HG02642 (cell line): ENCODE measurements around the gene MAP3K7CL.

Source experiments
- ATAC-seq: cut with Tn5 transposase; IDR thresholded peaks from one replicate; pipeline ENCODE4 v1.9.1; 2021; ENCODE audit warnings: mild to moderate bottlenecking; ENCODE audit not compliant: unreplicated experiment, poor library complexity

Gene MAP3K7CL

DNA sequence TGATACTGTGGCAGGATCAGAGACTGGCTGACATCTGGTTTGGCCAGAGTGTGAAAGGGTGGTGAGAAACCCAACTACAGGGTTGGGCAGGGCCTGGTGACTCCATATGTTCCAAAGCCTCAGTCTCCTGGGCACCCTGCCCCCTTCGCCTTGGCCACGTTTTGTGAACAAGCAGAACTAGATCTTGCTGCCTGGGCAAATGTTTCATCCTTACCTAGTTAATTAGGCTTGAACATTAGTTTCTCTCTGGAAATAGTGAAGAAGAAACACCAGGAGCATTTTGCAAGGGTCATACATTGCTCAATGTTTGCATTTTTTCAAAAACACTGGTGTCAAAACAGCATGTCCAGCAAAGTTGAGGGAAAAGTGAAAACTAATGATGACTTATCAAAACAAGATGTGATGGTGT is 60.5 kb downstream of the MAP3K7CL start:
- no peak for ATAC-seq

GRCh38 chr21:29193072-29193471 is 62.6 kb downstream of the MAP3K7CL start:
- no peak for ATAC-seq

DNA sequence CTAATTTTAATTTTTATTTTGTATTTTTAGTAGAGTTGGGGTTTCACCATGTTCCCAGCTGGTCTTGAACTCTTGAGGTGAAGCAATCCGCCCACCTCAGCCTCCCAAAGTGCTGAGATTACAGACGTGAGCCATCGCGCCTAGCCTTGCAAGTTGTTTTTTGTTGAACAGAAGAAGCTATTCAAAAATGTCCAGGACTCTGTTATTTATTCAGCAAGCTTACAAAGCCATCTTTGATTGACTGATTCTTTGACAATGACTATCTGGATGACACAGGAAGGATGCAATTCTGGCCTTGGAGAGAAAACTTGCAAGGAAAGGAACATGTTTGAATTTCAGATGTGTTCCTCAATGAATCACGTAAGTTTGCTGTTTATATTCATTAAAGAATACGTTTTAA is 63.5 kb downstream of the MAP3K7CL start:
- no peak for ATAC-seq

- no peak for ATAC-seq
Observed at GRCh38 chr21:29194342-29194741, 63.9 kb downstream of the MAP3K7CL start.

DNA sequence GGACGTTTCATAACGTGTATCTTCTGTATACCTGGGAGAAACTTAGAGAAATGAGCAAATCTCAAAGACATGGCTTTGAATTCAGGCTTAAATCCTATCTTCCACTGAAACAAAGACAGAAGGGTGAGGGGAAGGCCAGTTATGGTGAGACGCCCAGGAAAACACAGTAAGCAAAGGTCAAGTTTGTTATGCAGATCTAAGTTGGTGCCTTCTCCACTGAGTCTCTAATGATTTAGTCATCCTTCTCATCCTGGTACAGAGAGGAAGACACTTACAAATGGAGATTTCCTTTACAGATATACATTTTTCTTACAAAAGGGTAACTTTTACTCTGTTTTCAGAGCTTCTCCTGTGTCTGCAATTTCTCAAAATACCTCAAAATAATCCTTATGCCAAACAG is 64.4 kb downstream of the MAP3K7CL start:
- ATAC-seq = no peak

DNA sequence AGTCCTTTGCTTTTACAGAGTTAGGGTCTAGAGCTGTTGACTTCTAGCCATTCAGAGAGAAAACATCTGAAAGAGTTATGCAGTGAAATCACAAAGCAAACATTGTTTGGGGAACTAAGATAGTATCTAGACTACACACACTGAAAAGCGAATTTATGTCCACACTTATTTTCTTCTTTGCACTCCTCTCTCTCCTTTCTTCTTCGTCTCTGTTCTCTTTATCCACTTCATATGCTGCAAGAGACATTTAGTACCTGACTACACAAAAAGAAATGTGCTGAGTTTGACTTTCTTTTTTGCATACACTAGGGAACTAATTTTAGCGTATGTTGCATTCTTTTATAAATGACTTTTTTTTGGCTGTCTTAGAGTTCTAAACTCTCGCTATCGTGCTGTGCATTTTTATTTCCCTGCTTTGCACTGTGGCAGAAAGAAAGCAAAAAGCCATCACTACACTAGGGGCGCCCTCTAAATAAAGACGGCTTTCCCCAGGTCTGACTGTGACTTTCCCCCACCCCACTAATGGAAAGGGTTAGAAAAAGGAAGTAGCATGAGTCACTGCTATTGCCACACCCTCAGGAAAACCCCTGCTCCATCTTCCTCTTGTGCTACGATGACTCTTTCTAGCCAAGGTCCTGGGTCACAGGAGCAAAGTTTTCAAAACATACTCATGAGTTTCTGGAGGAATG is 65.7 kb downstream of the MAP3K7CL start:
- ATAC-seq = peak; percentile 98

DNA sequence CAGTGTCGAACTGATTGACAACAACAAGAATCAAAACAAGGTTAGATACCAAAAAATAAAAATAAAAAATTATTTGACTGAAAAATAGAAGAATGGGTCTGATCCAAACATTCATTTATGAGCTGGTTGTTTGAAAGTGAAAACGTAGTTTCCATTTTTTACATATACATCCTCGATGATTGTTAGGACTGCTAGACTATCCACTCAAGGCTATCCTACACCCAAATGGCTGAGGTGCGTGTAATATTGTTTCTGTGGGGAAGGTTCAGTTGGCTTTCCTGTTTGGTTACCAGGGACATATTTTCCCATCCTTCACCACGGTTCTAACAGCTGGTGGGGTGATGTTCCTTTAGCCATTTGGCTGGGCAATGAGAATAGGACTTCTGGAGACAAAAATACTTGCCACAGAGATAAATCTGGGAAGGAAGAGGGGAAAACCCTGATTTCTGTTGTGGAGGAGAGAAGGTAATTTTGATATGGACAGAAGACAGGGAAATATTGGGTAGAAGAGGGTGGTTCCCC is 66.3 kb downstream of the MAP3K7CL start:
- peak; percentile 14 for ATAC-seq

DNA sequence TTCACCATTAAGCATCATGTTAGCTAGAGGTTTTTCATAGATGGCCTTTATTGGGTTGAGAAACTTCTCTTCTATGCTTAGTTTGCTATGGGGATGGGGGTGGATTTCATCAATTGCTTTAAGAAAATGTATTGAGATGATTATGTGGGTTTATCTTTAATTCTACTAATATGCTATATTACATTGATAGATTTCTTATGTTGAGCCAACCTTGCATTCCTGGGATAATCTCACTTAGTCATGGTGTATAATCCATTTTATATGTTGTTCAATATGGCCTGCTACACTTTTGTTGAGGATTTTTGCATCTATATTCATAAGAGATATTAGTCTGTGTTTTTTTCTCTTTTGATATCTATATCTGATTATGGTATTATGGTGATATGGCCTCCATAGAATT is 70.7 kb downstream of the MAP3K7CL start:
- no peak for ATAC-seq

DNA sequence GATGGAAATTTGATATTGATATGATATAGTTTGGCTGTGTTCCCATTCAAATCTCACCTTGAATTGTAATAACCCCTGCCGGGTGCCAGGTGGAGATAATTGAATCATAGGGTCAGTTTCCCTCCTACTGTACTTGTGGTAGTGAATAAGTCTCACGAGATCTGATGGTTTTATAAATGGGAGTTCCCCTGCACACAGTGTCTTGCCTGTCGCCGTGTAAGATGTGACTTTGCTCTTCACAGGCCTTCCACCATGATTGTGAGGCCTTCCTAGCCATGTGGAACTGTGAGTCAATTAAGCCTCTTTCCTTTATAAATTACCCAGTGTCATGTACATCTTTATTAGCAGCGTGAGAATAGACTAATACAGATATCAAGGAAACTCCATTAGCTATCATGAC is 74.6 kb downstream of the MAP3K7CL start:
- ATAC-seq = no peak

- no peak for ATAC-seq
Observed at GRCh38 chr21:29205988-29206387, 75.5 kb downstream of the MAP3K7CL start.

DNA sequence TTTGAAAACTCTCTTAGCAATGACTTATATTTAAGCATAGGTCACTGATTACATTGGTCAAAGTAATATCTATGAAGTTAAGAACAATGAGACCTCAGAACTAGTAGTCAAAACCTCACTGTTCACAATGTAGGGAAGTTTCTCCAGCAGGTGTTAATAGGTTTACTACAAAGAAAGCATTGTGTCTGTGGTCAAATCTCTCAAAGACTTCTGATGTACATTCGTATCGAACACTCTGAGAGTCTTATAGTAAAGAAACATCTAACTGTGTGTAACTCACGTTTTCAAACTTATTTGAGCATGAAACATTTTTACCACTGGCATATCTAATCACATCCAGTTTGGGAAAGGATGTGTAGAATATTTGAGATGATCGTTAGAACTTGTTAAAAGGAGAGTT is 76.0 kb downstream of the MAP3K7CL start:
- no peak for ATAC-seq

DNA sequence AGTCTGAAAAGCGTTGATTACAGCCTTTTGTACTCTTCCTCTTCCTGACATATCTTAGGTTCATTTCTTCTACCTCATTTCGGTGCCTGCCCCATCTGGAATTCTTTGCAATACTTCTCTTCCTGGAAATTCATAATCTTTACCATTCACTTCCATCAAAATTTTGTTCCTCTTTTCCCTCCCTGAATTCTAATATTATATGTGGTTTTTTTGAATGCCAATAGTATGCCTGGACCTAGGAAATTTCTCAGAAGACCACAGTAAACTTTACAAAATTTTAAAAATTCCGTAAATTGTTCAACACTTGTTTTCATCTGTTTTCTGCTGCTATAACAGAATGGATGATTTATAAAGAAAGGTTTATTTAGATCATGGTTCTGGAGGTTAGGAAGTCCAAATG is 76.8 kb downstream of the MAP3K7CL start:
- ATAC-seq = no peak

- no peak for ATAC-seq
Observed at GRCh38 chr21:29208044-29208681, 77.7 kb downstream of the MAP3K7CL start.

DNA sequence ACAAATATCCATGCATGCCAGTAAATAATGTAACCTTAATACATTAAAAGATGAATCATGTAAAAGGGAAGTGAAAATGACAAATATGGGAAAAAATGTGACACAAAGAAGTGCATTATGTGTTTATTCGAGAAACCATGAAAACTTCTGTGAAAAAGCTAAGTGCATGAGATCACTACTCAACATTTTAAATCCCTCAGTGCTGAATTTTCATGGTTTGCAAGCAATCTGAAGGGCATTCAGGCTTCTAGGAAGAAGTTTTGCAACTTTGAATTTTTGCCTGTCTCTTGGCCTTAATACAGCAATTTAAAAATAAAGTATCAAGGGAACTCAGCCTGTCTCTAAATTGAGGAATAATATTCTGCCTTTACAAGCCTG is 78.2 kb downstream of the MAP3K7CL start:
- ATAC-seq = no peak

DNA sequence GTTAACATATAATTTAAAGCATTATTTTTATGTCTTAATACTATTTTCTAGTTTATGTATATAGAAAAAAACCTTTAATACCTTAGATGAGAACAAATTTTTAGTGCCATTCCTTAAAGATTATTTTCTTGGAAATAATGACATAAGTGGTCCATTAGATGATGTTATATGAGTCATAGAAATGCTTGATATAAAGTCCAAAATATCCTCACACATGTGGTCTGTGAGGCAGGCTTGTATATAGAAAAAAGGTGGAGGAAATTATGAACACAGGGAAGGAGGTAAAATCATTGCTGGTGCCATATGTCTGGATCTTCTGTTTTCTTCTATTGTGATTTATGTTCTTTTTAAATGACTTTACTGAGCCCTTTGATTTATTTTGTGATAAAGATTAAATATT is 79.3 kb downstream of the MAP3K7CL start:
- ATAC-seq = no peak

GRCh38 chr21:29211205-29211604 is 80.8 kb downstream of the MAP3K7CL start:
- no peak for ATAC-seq

- ATAC-seq = no peak
Observed at GRCh38 chr21:29212446-29212845, 82.0 kb downstream of the MAP3K7CL start.

DNA sequence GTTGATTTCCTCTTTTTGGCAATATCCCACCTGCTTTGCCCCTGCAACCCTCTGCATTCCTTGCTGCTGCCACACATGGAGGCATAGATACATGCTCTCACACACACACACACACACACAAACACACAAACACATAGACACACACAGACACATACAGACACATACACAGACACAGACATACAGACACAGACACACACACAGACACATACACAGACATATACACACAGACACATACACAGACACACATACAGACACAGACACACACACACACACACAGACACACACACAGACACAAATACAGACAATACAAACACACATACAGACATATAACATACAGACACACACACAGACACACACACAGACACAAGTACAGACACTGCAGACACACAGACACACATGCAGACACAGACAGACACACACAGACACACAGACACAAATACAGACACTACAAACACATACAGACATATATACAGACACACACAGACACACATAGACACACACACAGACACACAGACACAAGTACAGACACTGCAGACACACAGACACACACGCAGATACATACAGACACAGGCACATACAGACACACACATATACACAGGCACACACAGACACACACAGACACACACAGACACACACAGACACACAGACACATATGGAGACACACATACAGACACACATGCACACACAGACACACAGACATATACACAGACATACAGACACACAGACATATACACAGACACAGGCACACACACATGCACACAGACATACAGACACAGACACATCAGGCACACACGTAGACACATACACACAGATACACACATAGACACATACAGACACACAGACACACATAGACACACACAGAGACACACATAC is 83.3 kb downstream of the MAP3K7CL start:
- no peak for ATAC-seq

DNA sequence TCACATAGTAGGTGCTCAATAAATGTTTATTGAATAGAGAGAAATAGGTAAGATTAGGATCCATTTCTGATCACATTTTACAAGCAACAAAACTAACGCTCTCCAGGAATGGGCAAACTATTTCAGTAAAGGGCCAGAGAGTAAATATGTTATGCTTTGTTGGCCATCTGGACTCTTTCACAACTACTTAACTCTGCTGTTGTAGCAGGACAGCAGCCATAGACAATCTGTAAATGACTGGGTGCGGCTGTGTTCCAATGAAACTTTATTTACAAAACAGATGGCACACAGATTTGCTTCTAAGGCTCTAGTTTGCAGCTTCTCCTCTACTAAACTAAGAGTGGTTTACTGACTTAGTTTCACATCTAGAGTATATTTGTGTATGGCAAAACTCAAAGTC is 85.3 kb downstream of the MAP3K7CL start:
- no peak for ATAC-seq

DNA sequence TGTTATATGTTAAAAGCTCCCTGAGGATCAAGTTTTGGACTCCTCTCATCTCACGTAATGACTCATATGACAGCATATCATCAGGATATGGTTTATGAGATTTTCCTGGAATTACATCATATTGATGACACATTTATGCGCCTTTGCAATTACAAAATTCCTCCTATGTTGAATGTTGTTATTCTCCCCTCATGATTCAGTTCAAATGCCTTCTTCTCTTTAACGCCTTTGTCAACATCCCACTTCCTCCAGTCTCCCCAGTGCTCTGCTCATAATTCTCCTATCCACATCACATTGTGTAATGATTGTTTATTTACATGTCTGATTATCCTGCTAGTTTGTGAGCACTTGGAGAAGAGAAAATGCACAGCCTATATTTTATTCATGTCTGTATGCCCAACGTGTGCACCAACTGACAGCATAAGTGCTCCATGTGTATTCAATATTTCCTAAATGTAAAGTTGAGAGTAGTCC is 87.4 kb downstream of the MAP3K7CL start:
- no peak for ATAC-seq

DNA sequence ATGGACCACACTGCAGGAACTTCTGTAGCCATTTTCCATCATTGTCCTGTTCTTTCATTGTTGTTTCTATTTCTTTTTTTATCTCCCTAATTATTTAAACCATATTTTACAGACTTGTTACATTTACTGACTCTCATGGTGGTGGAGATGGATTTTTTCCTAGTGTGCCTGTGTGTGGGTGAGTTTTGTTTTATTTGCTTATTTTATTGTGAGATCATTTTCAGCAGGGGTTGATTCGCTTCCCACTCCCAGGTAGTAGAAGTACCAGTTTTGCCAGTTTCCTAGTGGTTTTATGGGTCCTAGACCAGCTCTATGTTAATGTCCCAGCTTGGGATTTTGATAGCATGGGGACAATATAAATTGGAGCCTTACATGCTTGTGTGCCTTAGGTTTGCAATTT is 88.3 kb downstream of the MAP3K7CL start:
- ATAC-seq = no peak
